Measurements from ENCODE around the gene YBX2. TPM values are rescaled to one million over a fixed set of nuclear protein-coding genes. Genes with fewer than 3 reads are reported as not detected.
A peak's percentile ranks its signal among the peaks of the same experiment; 100 is the strongest.

Gene YBX2
- total RNA-seq, 1 experiment from 2014 or later, result 0.65 TPM

DNA sequence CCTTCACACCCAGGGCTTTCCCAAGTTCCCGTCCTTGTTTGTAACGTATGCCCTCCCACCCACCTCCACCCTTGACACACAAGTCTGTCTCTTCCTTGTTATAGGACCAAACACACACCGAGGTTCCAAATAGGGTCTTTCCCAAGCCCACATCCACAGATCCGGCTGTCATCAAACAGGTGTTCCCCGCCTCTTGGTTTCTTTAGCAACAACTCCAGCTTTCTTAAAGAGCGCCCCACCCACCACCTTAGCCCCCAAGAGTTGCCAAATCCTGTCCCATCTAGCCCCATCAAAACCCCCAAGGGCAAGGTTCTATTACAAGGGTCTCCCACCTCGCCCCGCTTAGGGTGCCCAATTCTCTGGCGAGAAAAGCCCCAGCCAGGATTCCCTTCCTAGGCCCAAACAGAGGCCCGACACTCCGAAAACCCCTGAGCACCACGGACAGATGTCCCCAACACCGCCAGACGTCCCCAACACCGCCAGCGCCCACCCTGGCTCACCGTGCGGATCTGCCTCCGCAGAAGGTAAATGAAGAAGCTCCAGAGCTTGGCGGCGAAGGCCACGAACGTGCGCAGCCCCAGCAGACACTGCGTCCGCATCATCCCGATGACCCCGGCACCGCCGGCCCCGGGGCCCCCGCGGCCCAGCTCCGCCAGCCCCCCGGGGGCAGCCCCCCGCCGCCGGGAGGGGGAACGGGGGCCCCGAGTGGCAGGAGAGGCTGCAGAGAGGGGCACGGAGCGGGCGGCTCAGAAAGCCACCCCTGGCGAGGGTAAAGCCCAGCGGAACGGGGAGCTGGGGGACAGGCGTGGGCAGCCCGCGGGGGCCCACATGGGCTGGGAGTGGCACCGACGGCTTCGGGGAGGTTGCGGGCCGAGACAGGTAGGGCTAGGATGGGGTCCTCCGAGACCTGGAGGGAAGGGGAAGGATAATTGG lies 43.5 kb downstream of the YBX2 start:
- no peak for TF ChIP-seq EZH2 (IDR thresholded peaks at IDR 0.05; ENCODE audit: low read depth)
- TF ChIP-seq, protein P1, sequence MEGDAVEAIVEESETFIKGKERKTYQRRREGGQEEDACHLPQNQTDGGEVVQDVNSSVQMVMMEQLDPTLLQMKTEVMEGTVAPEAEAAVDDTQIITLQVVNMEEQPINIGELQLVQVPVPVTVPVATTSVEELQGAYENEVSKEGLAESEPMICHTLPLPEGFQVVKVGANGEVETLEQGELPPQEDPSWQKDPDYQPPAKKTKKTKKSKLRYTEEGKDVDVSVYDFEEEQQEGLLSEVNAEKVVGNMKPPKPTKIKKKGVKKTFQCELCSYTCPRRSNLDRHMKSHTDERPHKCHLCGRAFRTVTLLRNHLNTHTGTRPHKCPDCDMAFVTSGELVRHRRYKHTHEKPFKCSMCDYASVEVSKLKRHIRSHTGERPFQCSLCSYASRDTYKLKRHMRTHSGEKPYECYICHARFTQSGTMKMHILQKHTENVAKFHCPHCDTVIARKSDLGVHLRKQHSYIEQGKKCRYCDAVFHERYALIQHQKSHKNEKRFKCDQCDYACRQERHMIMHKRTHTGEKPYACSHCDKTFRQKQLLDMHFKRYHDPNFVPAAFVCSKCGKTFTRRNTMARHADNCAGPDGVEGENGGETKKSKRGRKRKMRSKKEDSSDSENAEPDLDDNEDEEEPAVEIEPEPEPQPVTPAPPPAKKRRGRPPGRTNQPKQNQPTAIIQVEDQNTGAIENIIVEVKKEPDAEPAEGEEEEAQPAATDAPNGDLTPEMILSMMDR (conservative IDR thresholded peaks at IDR 0.05), result no peak
- intact Hi-C loops (cut with micrococcal nuclease; ENCODE audit: unreplicated experiment), result no loop called here
- ChIA-PET POLR2A (ENCODE audit: unreplicated experiment) (interaction anchor here (0.5 to 0.6 kb wide), 4 partner anchors 12 to 338 kb away, joined by 4 to 10 read pairs (median 4); partner anchors contain the start of genes PHF23 and TMEM256), CTCF (interaction anchor here (0.5 to 0.6 kb wide), 2 partner anchors 12 to 434 kb away, joined by 3 read pairs; no protein-coding TSS in a partner anchor)
- Histone ChIP-seq H3F3A (ENCODE audit: insufficient read depth, low read depth) (peaks cover 45% of the 10 kb centered on the region), H3K79me2 (ENCODE audit: low read depth) (peaks cover 73% of the 10 kb centered on the region), H4K20me1 (ENCODE audit: insufficient read depth) (peaks cover 6% of the 10 kb centered on the region; the same call in 1 of the 2 replicates), H3K36me3 (ENCODE audit: low read depth) (peaks cover 19% of the 10 kb centered on the region), H3K9me3 (ENCODE audit: insufficient read depth, low read depth) (no peaks in the 10 kb centered on the region), H3K4me1 (replicated peaks; ENCODE audit: insufficient read depth) (peaks cover 28% of the 10 kb centered on the region), H3K4me3 (peak overlapping the region; percentile 72), H3K27ac (peak overlapping the region; percentile 89), H2AFZ (peak overlapping the region; percentile 21; the same call in 1 of the 2 replicates), H3K4me2 (peak overlapping the region; percentile 90), H3K27me3 (ENCODE audit: insufficient read depth, low read depth) (no peaks in the 10 kb centered on the region), H3K9me2 (ENCODE audit: insufficient read depth) (no peaks in the 10 kb centered on the region)
- no peak for DNase-seq
- BruUV-seq (replicated peaks), result no TSS peak

DNA sequence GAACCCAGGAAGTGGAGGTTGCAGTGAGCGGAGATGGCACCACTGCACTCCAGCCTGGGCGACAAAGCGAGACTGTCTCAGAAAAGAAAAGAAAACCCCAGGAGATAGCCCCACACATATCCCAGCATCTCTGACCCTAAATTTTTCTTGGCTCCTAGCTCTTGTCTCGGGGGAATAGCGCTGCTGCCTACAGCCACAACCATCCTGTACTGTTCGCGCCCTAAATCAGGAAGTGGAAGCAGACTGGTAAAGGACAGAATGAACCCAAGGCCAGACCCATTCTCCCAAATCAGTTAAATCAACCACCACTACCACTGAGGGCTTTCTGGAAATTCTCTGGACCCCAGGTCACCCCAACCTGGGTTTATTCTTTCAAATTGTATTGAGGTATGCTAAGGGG lies 44.6 kb downstream of the YBX2 start:
- H3K27ac ChIP-seq, result no peak overlapping the region
- peaks cover 42% of the 10 kb centered on the region for H3F3A ChIP-seq (ENCODE audit: insufficient read depth, low read depth)
- no TSS peak for BruUV-seq (replicated peaks)
- intact Hi-C loops (cut with micrococcal nuclease; ENCODE audit: unreplicated experiment), result no loop called here
- H2AFZ ChIP-seq, result no peak overlapping the region
- H3K27me3 ChIP-seq (ENCODE audit: insufficient read depth, low read depth), result no peaks in the 10 kb centered on the region
- peaks cover 28% of the 10 kb centered on the region for H3K4me1 ChIP-seq (replicated peaks; ENCODE audit: insufficient read depth)
- CTCF ChIA-PET, result no interaction called here
- H3K9me2 ChIP-seq (ENCODE audit: insufficient read depth), result no peaks in the 10 kb centered on the region
- H3K79me2 ChIP-seq (ENCODE audit: low read depth), result peaks cover 70% of the 10 kb centered on the region
- no peak for TF ChIP-seq EZH2 (IDR thresholded peaks at IDR 0.05; ENCODE audit: low read depth)
- TF ChIP-seq, protein P1 (conservative IDR thresholded peaks at IDR 0.05), result no peak
- POLR2A ChIA-PET (ENCODE audit: unreplicated experiment), result interaction anchor here (0.6 kb wide), 1 partner anchor 438 kb away, joined by 4 read pairs; no protein-coding TSS in a partner anchor
- H3K4me3 ChIP-seq, result peak overlapping the region; percentile 72
- H3K9me3 ChIP-seq (ENCODE audit: insufficient read depth, low read depth), result no peaks in the 10 kb centered on the region
- peaks cover 6% of the 10 kb centered on the region; the same call in 1 of the 2 replicates for H4K20me1 ChIP-seq (ENCODE audit: insufficient read depth)
- H3K4me2 ChIP-seq, result peak overlapping the region; percentile 90
- peaks cover 19% of the 10 kb centered on the region for H3K36me3 ChIP-seq (ENCODE audit: low read depth)
- no peak for DNase-seq

DNA sequence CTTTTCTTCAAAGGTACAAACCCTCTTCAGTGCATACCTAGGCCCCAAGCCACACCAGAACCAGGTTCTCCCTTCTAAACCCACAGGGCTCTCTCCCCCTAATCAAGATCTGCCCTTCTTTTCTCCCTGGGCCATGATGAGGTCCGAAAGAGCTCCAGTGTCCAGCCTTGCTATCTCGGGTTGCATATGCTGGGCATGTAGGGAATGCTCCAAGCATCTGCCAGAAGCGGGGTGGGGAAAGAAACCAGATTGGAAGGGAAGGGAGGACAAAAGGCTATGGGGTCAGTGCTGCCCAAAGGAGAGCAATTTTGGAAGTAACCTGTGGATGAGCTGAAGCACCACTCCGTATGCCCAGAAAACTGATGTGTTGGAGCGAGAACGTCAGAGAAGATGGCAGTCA lies 45.2 kb downstream of the YBX2 start:
- Histone ChIP-seq H3F3A (ENCODE audit: insufficient read depth, low read depth) (peaks cover 42% of the 10 kb centered on the region), H3K36me3 (ENCODE audit: low read depth) (peaks cover 15% of the 10 kb centered on the region; the same call in 1 of the 2 replicates), H4K20me1 (ENCODE audit: insufficient read depth) (peaks cover 6% of the 10 kb centered on the region; the same call in 1 of the 2 replicates), H3K4me2 (peak overlapping the region; percentile 90), H3K9me3 (ENCODE audit: insufficient read depth, low read depth) (no peaks in the 10 kb centered on the region), H2AFZ (no peak overlapping the region), H3K9me2 (ENCODE audit: insufficient read depth) (no peaks in the 10 kb centered on the region), H3K4me1 (replicated peaks; ENCODE audit: insufficient read depth) (peaks cover 27% of the 10 kb centered on the region), H3K79me2 (ENCODE audit: low read depth) (peaks cover 64% of the 10 kb centered on the region), H3K4me3 (no peak overlapping the region; the same call in 1 of the 2 replicates), H3K27me3 (ENCODE audit: insufficient read depth, low read depth) (no peaks in the 10 kb centered on the region), H3K27ac (no peak overlapping the region)
- no TSS peak for BruUV-seq (replicated peaks)
- no peak for DNase-seq
- intact Hi-C loops (cut with micrococcal nuclease; ENCODE audit: unreplicated experiment), result no loop called here
- ChIA-PET CTCF (no interaction called here), POLR2A (ENCODE audit: unreplicated experiment) (interaction anchor here (0.6 kb wide), 1 partner anchor 439 kb away, joined by 4 read pairs; no protein-coding TSS in a partner anchor)
- TF ChIP-seq EZH2 (IDR thresholded peaks at IDR 0.05; ENCODE audit: low read depth), result no peak
- TF ChIP-seq, protein P1 (conservative IDR thresholded peaks at IDR 0.05), result no peak

All from PC-9 (cell line).